SKM-1 (cell line): ENCODE results near the gene ERH.
"Not testable (repeated sequence)": the region's sequence is repeated elsewhere in the genome, so short reads cannot be mapped to it uniquely, and the experiment has no call there.

Source experiments
- DNase-seq: peaks from one replicate; lab custom pipeline; 2025; ENCODE audit not compliant: unreplicated experiment; lab: John Stamatoyannopoulos, UW

The ERH gene

GRCh38 chr14:69398053-69398817, at the start of gene ERH, which contains the start of gene SLC39A9:
ERH (minus strand) TSS chr14:69398299; CDS start chr14:69398233, 66 bp downstream.
SLC39A9 (plus strand) TSS chr14:69398692; CDS start chr14:69399370, 678 bp downstream.
- peak; percentile 78 for DNase-seq

- DNase-seq: no peak
These were observed 45.3 kb upstream of the ERH start for GRCh38 chr14:69443296-69443805.

- no peak for DNase-seq
These were observed 43.8 kb upstream of the ERH start for GRCh38 chr14:69441948-69442347.

- peak; percentile 18 for DNase-seq
These were observed 41.6 kb upstream of the ERH start for GRCh38 chr14:69439521-69440270.

- DNase-seq: no peak
These were observed 34.3 kb upstream of the ERH start for GRCh38 chr14:69432364-69432763.

- no peak for DNase-seq
These were observed 32.3 kb upstream of the ERH start for GRCh38 chr14:69430306-69430939.

- DNase-seq: no peak
These were observed 31.5 kb upstream of the ERH start for GRCh38 chr14:69429643-69430042.

GRCh38 chr14:69428289-69428998, 30.3 kb upstream of the ERH start:
- peak; percentile 52 for DNase-seq

GRCh38 chr14:69427596-69427995, 29.5 kb upstream of the ERH start:
- no peak for DNase-seq

- DNase-seq: no peak
These were observed 26.2 kb upstream of the ERH start for GRCh38 chr14:69424149-69424923.

- DNase-seq: no peak
These were observed 25.2 kb upstream of the ERH start for GRCh38 chr14:69423279-69423678.

GRCh38 chr14:69416087-69416486, 18.0 kb upstream of the ERH start:
- not testable (repeated sequence) for DNase-seq

- DNase-seq: no peak
These were observed 15.4 kb upstream of the ERH start for GRCh38 chr14:69413483-69413882.

GRCh38 chr14:69408331-69408960, 10.3 kb upstream of the ERH start:
- DNase-seq: no peak

- no peak for DNase-seq
These were observed 7.7 kb upstream of the ERH start for GRCh38 chr14:69405762-69406161.

GRCh38 chr14:69404883-69405282, 6.8 kb upstream of the ERH start:
- no peak for DNase-seq

- DNase-seq: no peak
These were observed 6.4 kb upstream of the ERH start for GRCh38 chr14:69404478-69404877.

GRCh38 chr14:69401841-69402240, 3.7 kb upstream of the ERH start:
- DNase-seq: no peak

- DNase-seq: no peak
These were observed 2.1 kb upstream of the ERH start for GRCh38 chr14:69400154-69400553.

GRCh38 chr14:69399750-69400149, 1.7 kb upstream of the ERH start:
- no peak for DNase-seq
